Measurements from ENCODE around the gene TXNDC5. TPM values are rescaled to one million over a fixed set of nuclear protein-coding genes. Genes with fewer than 3 reads are reported as not detected.

TXNDC5 gene
- total and polyA plus RNA-seq, 9 of the 15 experiments (the other 6 are each of a cell fraction or from before 2014, with no cell fraction given): 33.9 to 156 (median 137) TPM

- TF ChIP-seq, protein P1, sequence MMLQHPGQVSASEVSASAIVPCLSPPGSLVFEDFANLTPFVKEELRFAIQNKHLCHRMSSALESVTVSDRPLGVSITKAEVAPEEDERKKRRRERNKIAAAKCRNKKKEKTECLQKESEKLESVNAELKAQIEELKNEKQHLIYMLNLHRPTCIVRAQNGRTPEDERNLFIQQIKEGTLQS (IDR thresholded peaks at IDR 0.05): peak; percentile 80
- TF ChIP-seq, protein P1 (CRISPR knock-in tag; conservative IDR thresholded peaks at IDR 0.05): no peak
- no peak for TF ChIP-seq BDP1 (IDR thresholded peaks at IDR 0.05; ENCODE audit: insufficient read depth, insufficient read length)
- TF ChIP-seq MAX (CRISPR knock-in tag; IDR thresholded peaks at IDR 0.05): no peak
- TF ChIP-seq SREBF2 (CRISPR knock-in tag; IDR thresholded peaks at IDR 0.05): no peak
- no peak for TF ChIP-seq ZNF134 (CRISPR knock-in tag; conservative IDR thresholded peaks at IDR 0.05)
- no peak for TF ChIP-seq RB1 (IDR thresholded peaks at IDR 0.05; ENCODE audit: low read depth)
- no peak for TF ChIP-seq TBP (optimal IDR thresholded peaks at IDR 0.05; ENCODE audit: low read depth, low read length)
- 0 out of 2 replicates have a peak, but pooled peaks have one; percentile 12 for TF ChIP-seq TEAD4 (IDR thresholded peaks at IDR 0.05; ENCODE audit: low read length)
- TF ChIP-seq TEAD4 (CRISPR knock-in tag; IDR thresholded peaks at IDR 0.05; ENCODE audit: borderline replicate concordance): no peak
- no peak for TF ChIP-seq PHF21A (IDR thresholded peaks at IDR 0.05; ENCODE audit: borderline replicate concordance, low read depth)
- no peak for TF ChIP-seq SRSF1 (IDR thresholded peaks at IDR 0.05; ENCODE audit: low read depth, low read length)
- no peak for TF ChIP-seq SMAD4 (CRISPR knock-in tag; conservative IDR thresholded peaks at IDR 0.05)
- no peak for TF ChIP-seq ATF1 (CRISPR knock-in tag; IDR thresholded peaks at IDR 0.05)
- no peak for TF ChIP-seq ATF1 (tag; IDR thresholded peaks at IDR 0.05)
- TF ChIP-seq, protein P2, sequence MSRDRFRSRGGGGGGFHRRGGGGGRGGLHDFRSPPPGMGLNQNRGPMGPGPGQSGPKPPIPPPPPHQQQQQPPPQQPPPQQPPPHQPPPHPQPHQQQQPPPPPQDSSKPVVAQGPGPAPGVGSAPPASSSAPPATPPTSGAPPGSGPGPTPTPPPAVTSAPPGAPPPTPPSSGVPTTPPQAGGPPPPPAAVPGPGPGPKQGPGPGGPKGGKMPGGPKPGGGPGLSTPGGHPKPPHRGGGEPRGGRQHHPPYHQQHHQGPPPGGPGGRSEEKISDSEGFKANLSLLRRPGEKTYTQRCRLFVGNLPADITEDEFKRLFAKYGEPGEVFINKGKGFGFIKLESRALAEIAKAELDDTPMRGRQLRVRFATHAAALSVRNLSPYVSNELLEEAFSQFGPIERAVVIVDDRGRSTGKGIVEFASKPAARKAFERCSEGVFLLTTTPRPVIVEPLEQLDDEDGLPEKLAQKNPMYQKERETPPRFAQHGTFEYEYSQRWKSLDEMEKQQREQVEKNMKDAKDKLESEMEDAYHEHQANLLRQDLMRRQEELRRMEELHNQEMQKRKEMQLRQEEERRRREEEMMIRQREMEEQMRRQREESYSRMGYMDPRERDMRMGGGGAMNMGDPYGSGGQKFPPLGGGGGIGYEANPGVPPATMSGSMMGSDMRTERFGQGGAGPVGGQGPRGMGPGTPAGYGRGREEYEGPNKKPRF (IDR thresholded peaks at IDR 0.05; ENCODE audit: low read depth, low read length): no peak
- TF ChIP-seq MAFG (tag; conservative IDR thresholded peaks at IDR 0.05): peak; percentile 100
- no peak for TF ChIP-seq KDM4B (IDR thresholded peaks at IDR 0.05; ENCODE audit: borderline replicate concordance in 2 of 2, low read depth in 1 of 2)
- no peak for TF ChIP-seq HMG20A (CRISPR knock-in tag; conservative IDR thresholded peaks at IDR 0.05)
- no peak for TF ChIP-seq ZNF644 (tag; IDR thresholded peaks at IDR 0.05; ENCODE audit: low read depth)
- no peak for TF ChIP-seq SMAD3 (CRISPR knock-in tag; conservative IDR thresholded peaks at IDR 0.05)
- no peak for TF ChIP-seq ZNF282 (CRISPR knock-in tag; IDR thresholded peaks at IDR 0.05)
- no peak for TF ChIP-seq RBM14 (IDR thresholded peaks at IDR 0.05; ENCODE audit: borderline replicate concordance, insufficient read depth, low read depth, low read length)
- no peak for TF ChIP-seq TARDBP (IDR thresholded peaks at IDR 0.05)
- TF ChIP-seq CEBPB (tag; IDR thresholded peaks at IDR 0.05): 0 out of 2 replicates have a peak, but pooled peaks have one; percentile 26
- peak; percentile 59 for TF ChIP-seq FOSL1 (tag; conservative IDR thresholded peaks at IDR 0.05)
- TF ChIP-seq SPI1 (IDR thresholded peaks at IDR 0.05; ENCODE audit: borderline replicate concordance, low read depth, low read length): no peak
- peak; percentile 74 for TF ChIP-seq CTBP1 (IDR thresholded peaks at IDR 0.05; ENCODE audit: borderline replicate concordance)
- TF ChIP-seq RCOR1 (IDR thresholded peaks at IDR 0.05; ENCODE audit: borderline replicate concordance in 1 of 2, low read depth in 2 of 2, low read length in 2 of 2): peak in 1 of 2 experiments; percentile 60; a peak in 1 of 4 replicates
- TF ChIP-seq MIER1 (IDR thresholded peaks at IDR 0.05; ENCODE audit: low read depth): no peak
Measured at GRCh38 chr6:7919871-7920270, 9.3 kb upstream of the TXNDC5 start (continued).
